Activated T-helper 1 cell treated with Interleukin-2 at 50 U/mL for 16 hours (primary cell): ENCODE results near the gene UROC1.
"Not testable (repeated sequence)": the region's sequence is repeated elsewhere in the genome, so short reads cannot be mapped to it uniquely, and the experiment has no call there.

Experiments
- DNase-seq: peaks from one replicate; pipeline ENCODE4 v3.0.0-alpha.2; 2020; ENCODE audit warnings: low read depth

The UROC1 gene

GRCh38 chr3:126546549-126547239 lies 29.1 kb upstream of the UROC1 start:
- DNase-seq = no peak

- DNase-seq = no peak
These were observed 28.4 kb upstream of the UROC1 start for GRCh38 chr3:126546013-126546412.

GRCh38 chr3:126545544-126545943 lies 28.0 kb upstream of the UROC1 start:
- no peak for DNase-seq

- no peak for DNase-seq
These were observed 27.2 kb upstream of the UROC1 start for GRCh38 chr3:126544596-126545281.

GRCh38 chr3:126543457-126544061 lies 26.0 kb upstream of the UROC1 start:
- no peak for DNase-seq

- DNase-seq = no peak
These were observed 25.0 kb upstream of the UROC1 start for GRCh38 chr3:126542340-126543241.

GRCh38 chr3:126541628-126542339 lies 24.2 kb upstream of the UROC1 start:
- no peak for DNase-seq

GRCh38 chr3:126540951-126541627 lies 23.5 kb upstream of the UROC1 start:
- DNase-seq = no peak

GRCh38 chr3:126540342-126540849 lies 22.8 kb upstream of the UROC1 start:
- DNase-seq = no peak

GRCh38 chr3:126539558-126540250 lies 22.1 kb upstream of the UROC1 start:
- no peak for DNase-seq

- no peak for DNase-seq
These were observed 21.4 kb upstream of the UROC1 start for GRCh38 chr3:126538966-126539365.

GRCh38 chr3:126538316-126538715 lies 20.7 kb upstream of the UROC1 start:
- no peak for DNase-seq

- no peak for DNase-seq
These were observed 20.2 kb upstream of the UROC1 start for GRCh38 chr3:126537730-126538281.

- DNase-seq = no peak
These were observed 19.6 kb upstream of the UROC1 start for GRCh38 chr3:126537116-126537729.

- no peak for DNase-seq
These were observed 18.6 kb upstream of the UROC1 start for GRCh38 chr3:126536126-126536525.

GRCh38 chr3:126535636-126536035 lies 18.1 kb upstream of the UROC1 start:
- no peak for DNase-seq

GRCh38 chr3:126534716-126535115 lies 17.1 kb upstream of the UROC1 start:
- DNase-seq = not testable (repeated sequence)

- DNase-seq = no peak
These were observed 15.9 kb upstream of the UROC1 start for GRCh38 chr3:126533506-126533905.

GRCh38 chr3:126531051-126531330 lies 13.4 kb upstream of the UROC1 start:
- DNase-seq = no peak
